Lung (tissue), 12 donors: ENCODE measurements around the gene SLC2A9. TPM values are rescaled to one million over a fixed set of nuclear protein-coding genes. Genes with fewer than 3 reads are reported as not detected.
"Not testable (repeated sequence)": the region's sequence is repeated elsewhere in the genome, so short reads cannot be mapped to it uniquely, and the experiment has no call there.

Experiments
- ATAC-seq: fragments of 200-7000 bp; cut with Tn5 transposase; one replicate; pipeline ENCODE4 v1.9.1; 2020; ENCODE audit warnings: moderate number of reproducible peaks; ENCODE audit not compliant: insufficient read depth, low FRiP score
- DNase-seq, 3 donors: peaks; one replicate each; pipeline ENCODE4 v3.0.0-alpha.2; 2013 to 2017
- H3K27ac ChIP-seq, 2 donors: one replicate each; pipeline ENCODE4 v1.5.1; 2013; ENCODE audit warnings: mild to moderate bottlenecking in 2 of 2, moderate library complexity in 2 of 2, control low read depth in 1 of 2, inconsistent platforms in 1 of 2, low read depth in 1 of 2, low read length in 1 of 2
- H3K27me3 ChIP-seq, 3 donors: one replicate each; pipeline ENCODE4 v1.5.1; 2013; ENCODE audit warnings: low read length in 2 of 3; ENCODE audit not compliant: control insufficient read depth in 3 of 3, insufficient read depth in 3 of 3
- H3K36me3 ChIP-seq, 4 donors: one replicate each; pipeline ENCODE4 v1.5.1; 2013; ENCODE audit warnings: low read length in 4 of 4, mild to moderate bottlenecking in 1 of 4, moderate library complexity in 1 of 4; ENCODE audit not compliant: control insufficient read depth in 4 of 4, insufficient read depth in 4 of 4
- H3K4me1 ChIP-seq, 5 donors: one replicate each; pipeline ENCODE4 v1.5.1; 2013; ENCODE audit warnings: low read length in 5 of 5, mild to moderate bottlenecking in 2 of 5, moderate library complexity in 1 of 5; ENCODE audit not compliant: control insufficient read depth in 5 of 5, insufficient read depth in 5 of 5
- H3K4me3 ChIP-seq: one replicate; pipeline ENCODE4 v1.5.1; 2013; ENCODE audit warnings: mild to moderate bottlenecking, control low read depth, moderate library complexity
- H3K9ac ChIP-seq, 2 donors: one replicate each; pipeline ENCODE4 v1.5.1; 2013; ENCODE audit warnings: low read length in 2 of 2, control low read depth in 1 of 2; ENCODE audit not compliant: insufficient read depth in 1 of 2
- H3K9me3 ChIP-seq, 4 donors: one replicate each; pipeline ENCODE4 v1.5.1; 2013; ENCODE audit warnings: low read length in 3 of 4, mild to moderate bottlenecking in 1 of 4, moderate library complexity in 1 of 4; ENCODE audit not compliant: control insufficient read depth in 4 of 4, insufficient read depth in 3 of 4
- WGBS, 2 donors: extraction: QIAGEN DNeasy Blood & Tissue Kit; methylation state at CpG; one replicate each; pipeline ENCODE4 v1.1.7; 2013; 5-methylcytosine and 5-hydroxymethylcytosine counted together
- polyA plus RNA-seq, 2 donors: library from polyadenylated mRNA; stranded (reverse); fragments of 200-250 nt; gene quantifications; one replicate each; pipeline ENCODE4 v1.2.1, GENCODE V29; 2013
- total RNA-seq, 2 donors: library from RNA; depleted of rRNA in 1 of 2; stranded (reverse); fragments of >200 nt in 1 of 2; gene quantifications; one replicate each; pipeline ENCODE4 v1.2.1, GENCODE V29; 2014 to 2021
- TF ChIP-seq, protein P1 (sequence below): IDR thresholded peaks from 2 replicates; pipeline ENCODE4 v1.5.1; 2012; ENCODE audit warnings: mild to moderate bottlenecking; ENCODE audit errors: control extremely low read depth, extremely low read depth
- donor health status: control.
- donor health status: control.
- donor health status: Bipolar disorder and iron deficiency.
- donor health status: healthy.
- donor health status: DM: yes; HTN: yes; CAD: no.

Gene SLC2A9
- total and polyA plus RNA-seq, 4 donors, result 2.9 to 18.6 (median 7.6) TPM

DNA sequence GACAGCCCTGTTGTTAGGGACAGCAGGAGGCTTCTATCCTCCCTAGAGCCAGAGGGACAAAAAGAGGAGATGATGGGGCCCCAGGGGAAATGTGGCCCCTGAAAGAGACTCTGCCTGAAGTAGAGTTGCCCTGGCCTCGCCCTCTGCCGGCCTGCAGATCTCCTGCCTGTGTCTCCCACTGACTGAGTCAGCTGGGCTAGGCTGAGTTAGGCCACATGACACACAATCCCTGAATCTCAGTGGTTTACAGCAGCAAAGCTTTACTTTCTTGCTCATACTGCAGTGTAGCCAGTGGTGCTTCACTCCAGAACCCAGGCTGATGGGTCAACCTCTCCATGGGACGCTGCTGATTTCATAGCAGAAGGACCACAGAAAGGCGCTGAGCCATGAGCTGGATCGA is 216.4 kb downstream of the SLC2A9 start:
- no peak for ATAC-seq
- no peaks in the 10 kb centered on the region for H3K4me1 ChIP-seq
- no peak overlapping the region for H3K4me3 ChIP-seq
- H3K9me3 ChIP-seq, result peaks cover 0 to 2% (median 0%) of the 10 kb centered on the region in 4 donors
- H3K27ac ChIP-seq, result no peak overlapping the region
- H3K36me3 ChIP-seq, result no peaks in the 10 kb centered on the region
- 96% methylated on average over 5 of the region's 5 CpGs for WGBS, 2 donors
- H3K27me3 ChIP-seq, result no peaks in the 10 kb centered on the region
- TF ChIP-seq, protein P1, sequence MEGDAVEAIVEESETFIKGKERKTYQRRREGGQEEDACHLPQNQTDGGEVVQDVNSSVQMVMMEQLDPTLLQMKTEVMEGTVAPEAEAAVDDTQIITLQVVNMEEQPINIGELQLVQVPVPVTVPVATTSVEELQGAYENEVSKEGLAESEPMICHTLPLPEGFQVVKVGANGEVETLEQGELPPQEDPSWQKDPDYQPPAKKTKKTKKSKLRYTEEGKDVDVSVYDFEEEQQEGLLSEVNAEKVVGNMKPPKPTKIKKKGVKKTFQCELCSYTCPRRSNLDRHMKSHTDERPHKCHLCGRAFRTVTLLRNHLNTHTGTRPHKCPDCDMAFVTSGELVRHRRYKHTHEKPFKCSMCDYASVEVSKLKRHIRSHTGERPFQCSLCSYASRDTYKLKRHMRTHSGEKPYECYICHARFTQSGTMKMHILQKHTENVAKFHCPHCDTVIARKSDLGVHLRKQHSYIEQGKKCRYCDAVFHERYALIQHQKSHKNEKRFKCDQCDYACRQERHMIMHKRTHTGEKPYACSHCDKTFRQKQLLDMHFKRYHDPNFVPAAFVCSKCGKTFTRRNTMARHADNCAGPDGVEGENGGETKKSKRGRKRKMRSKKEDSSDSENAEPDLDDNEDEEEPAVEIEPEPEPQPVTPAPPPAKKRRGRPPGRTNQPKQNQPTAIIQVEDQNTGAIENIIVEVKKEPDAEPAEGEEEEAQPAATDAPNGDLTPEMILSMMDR, result no peak
- no peak overlapping the region for H3K9ac ChIP-seq
- no peak for DNase-seq

DNA sequence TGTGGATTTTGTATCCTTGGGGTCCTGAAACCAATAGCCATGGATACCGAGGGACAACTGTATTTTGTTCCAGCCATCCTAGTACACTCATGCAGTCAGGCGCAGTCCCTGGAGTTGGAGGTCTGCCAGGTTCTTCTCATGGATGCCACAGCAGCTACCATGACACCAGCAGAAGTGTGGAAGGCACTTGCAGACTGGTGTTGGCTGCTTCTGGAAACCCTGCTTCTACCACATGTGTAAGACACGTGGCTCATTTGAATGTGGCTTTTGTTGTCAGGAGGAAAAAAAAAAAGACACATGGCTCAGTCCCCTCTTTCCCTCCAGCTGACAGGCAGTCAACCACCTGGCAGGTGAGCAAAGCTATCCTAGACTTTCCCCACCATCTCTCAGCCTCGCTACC is 220.4 kb downstream of the SLC2A9 start:
- ATAC-seq (no peak), DNase-seq (no peak)
- no peak overlapping the region for H3K27ac ChIP-seq
- no peak overlapping the region for H3K9ac ChIP-seq
- no peaks in the 10 kb centered on the region for H3K9me3 ChIP-seq
- H3K27me3 ChIP-seq, result no peaks in the 10 kb centered on the region
- H3K4me3 ChIP-seq, result no peak overlapping the region
- TF ChIP-seq, protein P1, result no peak
- 79 to 92% methylated on average over 4 of the region's 4 CpGs for WGBS, 2 donors
- no peaks in the 10 kb centered on the region for H3K4me1 ChIP-seq
- no peaks in the 10 kb centered on the region for H3K36me3 ChIP-seq

DNA sequence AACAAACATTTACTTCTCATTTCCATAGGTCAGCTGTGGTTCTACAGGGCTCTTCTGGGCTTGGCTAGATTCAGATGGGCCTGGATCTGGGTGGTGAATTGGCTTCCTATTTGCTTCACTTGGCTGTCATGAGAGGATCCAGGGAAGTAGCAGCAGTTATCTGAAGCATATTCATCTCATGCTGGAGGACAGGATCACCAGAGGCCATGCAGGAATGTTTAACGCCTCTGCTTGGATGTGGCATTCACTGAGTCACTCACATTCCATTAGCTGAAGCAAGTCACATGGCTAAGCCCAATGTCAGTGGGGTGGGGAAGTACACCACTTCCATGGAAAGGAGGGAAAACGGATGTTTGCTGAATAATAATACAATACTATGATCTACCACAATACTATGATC is 224.7 kb downstream of the SLC2A9 start:
- not testable (repeated sequence) for H3K27me3 ChIP-seq, H3K36me3 ChIP-seq, ATAC-seq, H3K4me1 ChIP-seq, H3K27ac ChIP-seq, H3K9ac ChIP-seq, H3K4me3 ChIP-seq, H3K9me3 ChIP-seq, DNase-seq
- WGBS, 2 donors, result 43 to 50% methylated on average over 2 of the region's 2 CpGs

DNA sequence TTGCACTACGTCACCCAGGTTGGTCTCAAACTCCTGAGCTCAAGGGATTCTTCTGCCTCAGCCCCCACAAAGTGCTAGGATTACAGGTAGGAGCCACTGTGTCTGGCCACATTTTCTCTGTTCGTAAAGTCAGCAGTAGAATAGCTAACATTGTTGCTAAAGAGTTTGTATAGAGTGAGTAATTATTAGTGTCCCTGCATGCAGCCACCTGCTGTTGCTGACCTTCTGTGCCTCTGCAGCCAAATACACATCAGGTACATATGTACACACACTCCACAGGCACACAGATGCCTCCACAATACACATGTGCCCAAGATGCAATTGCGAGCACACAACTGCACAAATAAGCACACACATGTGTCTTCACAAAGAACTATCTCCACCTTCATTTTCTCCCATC is 228.9 kb downstream of the SLC2A9 start:
- WGBS, 2 donors, result 89 to 93% methylated on average over 3 of the region's 3 CpGs
- H3K9me3 ChIP-seq, result peaks cover 0 to 4% (median 0%) of the 10 kb centered on the region in 4 donors
- no peaks in the 10 kb centered on the region for H3K36me3 ChIP-seq
- no peaks in the 10 kb centered on the region for H3K4me1 ChIP-seq
- H3K27ac ChIP-seq, result no peak overlapping the region
- TF ChIP-seq, protein P1, result no peak
- no peak overlapping the region for H3K4me3 ChIP-seq
- no peak for ATAC-seq
- H3K9ac ChIP-seq, result no peak overlapping the region
- H3K27me3 ChIP-seq, result no peaks in the 10 kb centered on the region
- no peak for DNase-seq

DNA sequence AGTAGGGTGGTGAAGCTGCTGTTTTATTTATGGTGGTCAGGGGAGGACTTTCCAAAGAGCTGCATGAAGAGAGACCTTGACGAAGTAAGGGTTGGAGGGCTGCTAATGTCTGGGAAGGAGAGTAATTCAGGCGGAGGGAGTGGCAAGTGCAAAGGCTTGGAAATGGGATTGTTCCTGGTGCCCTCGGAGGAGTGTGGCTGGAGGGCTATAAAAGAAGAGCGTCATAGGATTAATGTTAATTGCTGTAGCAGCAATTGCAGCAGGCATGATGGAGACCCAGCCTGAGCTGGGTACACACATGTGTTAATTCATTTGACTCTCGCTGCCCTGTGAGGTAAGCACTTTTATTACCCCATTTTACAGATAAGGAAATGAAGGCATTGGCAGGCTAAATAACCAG is 235.4 kb downstream of the SLC2A9 start:
- not testable (repeated sequence) for H3K4me3 ChIP-seq, H3K9ac ChIP-seq, H3K4me1 ChIP-seq, ATAC-seq, H3K36me3 ChIP-seq, H3K27ac ChIP-seq, DNase-seq
- Histone ChIP-seq H3K27me3 (peaks cover 6 to 23% (median 15%) of the 10 kb centered on the region in 3 donors), H3K9me3 (peaks cover 0 to 11% (median 0%) of the 10 kb centered on the region in 4 donors)
- 77 to 85% methylated on average over 5 of the region's 5 CpGs for WGBS, 2 donors
